ENCODE results near the gene KRTAP10-12.
"Not testable (repeated sequence)": the region's sequence is repeated elsewhere in the genome, so short reads cannot be mapped to it uniquely, and the experiment has no call there.

Gene KRTAP10-12

DNA sequence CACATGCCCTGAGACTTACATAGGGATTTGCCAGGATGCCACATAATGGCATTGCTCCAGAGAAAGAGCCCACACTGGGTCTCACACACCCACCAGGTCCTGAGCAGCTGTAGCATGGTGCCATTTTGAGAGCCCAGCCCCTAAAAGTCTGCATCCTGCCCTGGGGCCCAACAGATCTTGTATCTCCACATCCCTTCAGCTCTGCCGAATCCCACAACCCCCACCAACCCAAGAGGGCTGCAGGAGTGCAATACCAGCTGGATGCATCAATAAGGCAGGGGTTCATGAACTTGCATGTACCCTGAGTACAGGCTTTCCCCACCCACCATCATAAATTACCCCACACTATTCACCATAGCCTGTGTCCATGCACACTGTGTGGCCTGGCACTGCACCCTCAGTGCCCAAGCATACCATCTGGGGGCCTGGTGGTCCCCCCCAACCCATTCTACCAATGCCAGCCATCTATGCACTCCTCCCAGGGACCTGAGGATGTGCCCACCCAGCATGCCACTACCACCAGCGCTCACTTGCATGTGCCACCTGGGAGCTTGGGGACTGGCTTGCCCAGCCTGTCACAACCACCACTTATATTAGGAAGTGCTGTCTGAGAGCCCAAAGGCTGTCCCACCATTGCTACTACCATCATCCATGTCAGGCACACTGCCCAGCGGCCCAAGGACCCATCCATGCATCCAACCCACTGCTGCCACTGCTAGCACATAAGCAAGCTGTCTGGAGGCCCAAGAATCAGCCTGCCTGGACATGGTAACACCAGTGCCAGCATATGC lies 26.1 kb upstream of the KRTAP10-12 start:
- no peak for DNase-seq

DNA sequence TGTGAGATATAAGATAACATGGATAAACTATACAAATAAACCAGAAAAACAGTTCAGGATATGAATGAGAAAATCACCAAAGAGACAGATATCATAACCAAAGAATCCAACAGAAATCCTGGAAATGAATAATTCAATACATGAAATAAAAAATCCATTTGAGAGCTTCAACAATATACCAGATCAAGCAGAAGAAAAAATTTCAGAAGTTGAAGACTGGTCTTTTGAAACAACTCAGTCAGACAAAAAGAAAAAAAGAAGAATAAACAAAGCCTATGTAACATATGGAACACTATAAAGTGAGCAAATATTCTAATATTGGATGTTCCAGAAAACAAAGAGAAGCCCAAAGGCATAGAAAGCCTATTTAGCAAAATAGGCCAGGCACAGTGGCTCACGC lies 25.1 kb upstream of the KRTAP10-12 start:
- DNase-seq: no peak

DNA sequence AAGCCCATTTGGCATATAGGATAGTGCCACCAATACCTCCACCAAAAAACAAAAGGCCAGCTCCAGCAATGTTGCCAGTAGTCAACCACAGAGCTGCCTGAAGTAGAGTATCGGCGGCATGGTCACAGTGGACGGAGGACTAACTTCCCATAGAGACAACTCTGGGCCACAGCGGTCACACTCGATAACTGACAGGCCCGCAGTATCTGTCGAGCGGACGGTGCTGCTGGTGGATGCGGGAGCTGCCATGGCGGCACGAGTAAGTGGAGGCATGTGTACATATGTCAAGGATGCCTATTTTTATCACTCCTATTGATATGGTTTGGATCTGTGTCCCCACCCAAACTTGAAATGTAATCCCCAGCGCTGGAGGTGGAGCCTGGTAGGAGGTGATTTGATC lies 19.1 kb upstream of the KRTAP10-12 start:
- no peak for DNase-seq

DNA sequence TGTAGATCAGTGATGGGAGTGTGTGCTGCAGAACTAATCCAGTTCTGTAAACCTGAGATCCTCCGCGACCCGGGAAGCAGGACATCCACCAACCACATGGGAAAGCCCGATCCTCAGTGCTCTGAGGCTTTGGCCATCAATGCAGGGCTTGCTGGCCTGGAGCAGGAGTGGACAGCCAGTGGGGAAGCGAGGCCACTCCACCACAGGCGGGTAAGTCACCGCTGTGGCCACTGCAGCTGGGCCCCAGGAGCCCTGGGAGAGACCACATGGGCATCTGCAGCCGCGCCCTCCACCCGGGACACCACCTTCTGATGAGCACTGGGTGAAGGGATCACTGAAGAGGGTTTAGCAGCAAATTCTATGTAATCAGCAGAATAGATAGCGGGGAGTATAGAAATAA lies 15.8 kb upstream of the KRTAP10-12 start:
- no peak for DNase-seq

DNA sequence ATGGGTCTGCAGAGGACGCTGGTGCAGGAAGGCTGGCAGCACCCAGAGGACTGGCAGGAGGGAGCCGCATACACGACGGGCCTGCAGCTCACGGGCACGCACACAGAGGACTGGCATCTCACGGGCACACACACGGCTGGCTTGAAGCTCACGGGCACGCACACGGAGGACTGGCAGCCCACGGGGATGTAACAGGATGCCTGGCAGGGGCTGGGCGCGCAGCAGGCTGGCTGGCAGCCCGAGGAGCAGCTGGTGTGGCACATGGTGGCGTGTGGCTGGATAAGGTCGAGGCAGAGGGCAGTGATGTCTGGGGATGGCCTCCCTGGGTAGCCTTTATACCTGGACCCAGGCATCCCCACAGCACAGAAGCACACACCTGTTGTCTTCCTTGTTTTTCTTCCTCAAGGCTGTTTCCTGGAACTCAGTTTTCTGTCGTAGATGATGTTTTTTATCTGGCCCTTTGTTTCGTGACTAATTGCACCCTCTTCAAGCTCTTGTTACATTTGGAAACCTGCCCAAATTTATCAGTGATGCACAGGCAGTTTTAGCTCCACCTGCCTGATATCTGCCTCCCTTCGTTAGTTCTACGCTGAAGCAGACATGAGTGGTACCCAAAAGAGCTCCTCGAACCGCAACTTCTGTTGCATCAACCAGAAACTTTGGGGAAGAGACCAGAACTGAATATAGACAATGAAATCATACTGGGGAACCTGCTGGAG lies 15.0 kb upstream of the KRTAP10-12 start, which contains the start of gene KRTAP12-1:
TSS of gene KRTAP12-1 (minus strand) at position 303 of the 719 bp plus-strand sequence. CDS start at position 263, 40 bp downstream.
- DNase-seq: no peak

DNA sequence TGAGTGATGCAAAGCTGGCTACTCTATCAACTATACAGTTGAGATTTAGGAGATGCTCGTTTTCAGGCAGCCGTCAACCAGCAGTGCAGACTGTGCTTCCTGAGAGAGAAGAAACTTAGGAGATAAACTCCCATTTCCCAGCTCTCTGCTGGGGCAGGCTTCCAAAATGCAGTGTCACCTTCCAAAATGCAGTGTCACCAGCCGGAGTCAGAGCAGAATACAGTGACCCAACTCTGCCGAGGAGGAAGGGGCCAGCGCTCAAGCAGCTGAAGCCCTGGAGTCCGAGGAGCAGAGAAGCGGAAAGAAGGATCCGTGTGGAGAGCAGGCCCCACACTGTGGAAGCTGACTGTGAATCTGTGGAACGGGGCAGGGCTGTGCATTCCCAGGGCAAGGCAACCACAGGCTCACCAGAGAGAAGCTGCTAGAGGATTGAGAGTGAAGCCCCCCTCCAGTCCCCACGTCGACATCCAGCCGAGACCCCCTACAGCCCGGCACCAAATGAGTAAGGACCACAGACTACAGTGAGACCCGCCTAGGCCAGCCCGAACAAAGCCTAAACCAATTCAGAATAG lies 14.3 kb upstream of the KRTAP10-12 start:
- no peak for DNase-seq

DNA sequence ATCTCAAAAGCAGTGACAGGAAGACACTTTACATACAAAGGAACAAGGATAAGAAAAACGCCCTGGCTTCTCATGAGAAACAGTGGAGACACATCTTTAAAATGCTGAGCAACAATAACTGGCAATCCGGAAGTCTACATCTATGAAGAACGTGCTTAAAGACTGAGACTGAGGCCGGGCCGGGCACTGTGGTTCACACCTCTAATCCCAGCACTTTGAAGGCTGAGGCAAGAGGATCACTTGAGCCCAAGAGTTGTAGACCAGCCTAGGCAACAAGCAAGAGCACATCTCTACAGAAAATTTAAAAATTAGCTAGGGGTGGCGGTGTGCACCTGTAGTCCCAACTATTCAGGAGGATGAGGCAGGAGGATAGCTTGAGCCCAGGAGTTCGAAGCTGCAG lies 12.9 kb upstream of the KRTAP10-12 start:
- no peak for DNase-seq

DNA sequence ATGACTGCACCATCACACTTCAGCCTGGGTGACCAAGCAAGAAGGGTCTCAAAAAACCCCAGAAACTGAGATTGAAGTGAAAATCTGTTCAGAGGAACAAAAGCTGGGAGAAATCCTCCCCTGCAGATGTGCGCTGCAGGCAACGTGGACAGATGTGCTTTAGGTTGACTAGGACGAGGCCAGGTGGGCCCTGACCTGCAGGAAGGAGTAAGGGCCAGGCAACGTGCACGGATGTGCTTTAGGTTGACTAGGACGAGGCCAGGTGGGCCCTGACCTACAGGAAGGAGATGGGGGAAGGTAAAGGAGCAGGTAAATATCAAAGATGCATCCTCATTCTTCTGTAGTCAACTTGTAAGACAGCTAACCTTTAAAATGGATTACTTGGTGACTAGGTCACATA lies 12.5 kb upstream of the KRTAP10-12 start:
- no peak for DNase-seq

DNA sequence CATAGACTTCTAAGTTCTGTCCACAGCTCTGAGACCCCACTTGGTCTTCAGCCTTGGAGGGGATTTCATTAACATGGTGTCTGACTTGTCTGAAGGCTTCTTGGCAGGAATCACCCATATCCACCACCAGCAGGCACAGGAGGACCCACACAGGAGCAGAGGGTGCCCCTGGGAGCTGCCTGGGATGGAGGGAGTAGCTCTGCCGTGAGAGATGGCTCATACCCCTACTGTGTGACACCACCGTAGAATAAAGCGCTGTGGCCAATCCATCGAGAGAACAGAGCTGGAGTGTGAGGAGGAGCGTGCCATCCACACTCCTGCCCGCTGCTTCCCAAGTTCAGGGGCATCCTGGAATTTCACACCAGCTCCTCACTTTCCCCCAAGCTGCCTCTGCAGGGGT lies 11.9 kb upstream of the KRTAP10-12 start:
- DNase-seq: not testable (repeated sequence)

DNA sequence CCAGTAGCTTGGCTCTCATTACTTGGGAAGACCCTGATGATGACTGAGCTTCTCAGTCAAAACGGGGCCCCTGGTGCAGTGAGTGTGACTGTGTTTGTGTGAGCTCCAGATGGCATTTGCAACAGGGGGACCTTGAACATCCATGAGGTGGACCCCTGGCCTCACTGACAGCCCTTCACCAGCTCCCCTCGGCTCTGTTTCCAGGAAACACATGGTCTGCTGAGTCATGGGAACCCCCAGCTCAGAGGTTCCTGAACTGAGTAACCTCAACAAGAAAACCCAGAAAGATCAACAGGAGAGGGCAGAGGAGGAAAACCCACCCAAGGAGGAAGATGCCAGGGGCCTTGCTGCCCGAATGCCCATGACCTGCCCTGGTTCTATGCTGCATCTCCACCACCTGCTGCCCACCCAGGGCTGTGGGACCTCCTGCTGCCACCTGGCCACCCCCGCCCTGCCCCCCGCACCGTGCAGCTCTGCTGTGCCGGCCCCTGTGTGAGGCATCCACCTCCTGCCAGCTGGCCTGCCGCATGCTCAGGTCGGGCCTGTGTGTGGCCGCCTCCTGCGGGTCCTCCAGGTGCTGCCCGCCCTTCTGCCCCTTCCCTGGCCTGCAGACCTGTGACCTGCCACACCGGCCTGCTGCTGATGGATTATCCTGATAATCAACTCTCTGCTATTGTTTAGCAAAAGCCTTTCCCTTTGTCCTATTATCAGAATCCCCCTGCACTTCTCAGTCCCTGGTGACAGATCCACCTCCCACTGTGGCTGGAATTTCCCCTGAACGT lies 10.8 kb upstream of the KRTAP10-12 start:
- no peak for DNase-seq

DNA sequence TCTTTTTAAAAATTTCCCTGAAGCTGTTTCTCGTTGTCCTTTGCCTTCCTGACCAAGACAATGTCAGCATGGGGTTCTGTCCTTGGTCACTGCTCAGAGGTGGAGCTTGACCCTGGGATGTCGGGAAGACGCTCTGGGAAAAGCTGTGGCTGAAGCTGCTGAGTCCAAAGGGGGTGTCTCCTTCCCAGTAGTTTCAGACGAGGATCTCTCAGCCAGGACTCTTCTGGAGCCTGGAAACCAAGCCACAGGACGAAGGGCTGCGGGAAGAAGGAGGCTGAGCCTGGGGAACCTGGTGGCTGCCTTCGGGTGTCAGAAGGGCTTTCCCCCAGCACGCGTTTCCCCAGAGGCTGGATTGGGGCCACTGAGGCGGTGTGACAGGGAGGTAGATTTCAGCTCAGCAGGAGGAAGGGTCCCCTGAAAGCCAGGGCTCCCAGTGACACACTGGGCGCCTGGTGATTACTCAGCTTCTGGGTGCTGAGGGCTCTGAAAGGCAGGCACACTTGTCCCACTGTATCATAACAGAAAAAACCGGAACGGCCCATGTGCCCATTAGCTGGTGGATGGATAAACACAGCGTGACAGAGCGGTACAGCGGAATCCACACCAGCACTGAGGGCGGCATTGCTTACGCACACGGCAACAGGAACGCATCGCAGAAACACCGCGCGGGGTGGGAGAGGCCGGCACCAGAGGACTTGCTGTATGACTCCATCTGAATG lies 10.0 kb upstream of the KRTAP10-12 start:
- no peak for DNase-seq

DNA sequence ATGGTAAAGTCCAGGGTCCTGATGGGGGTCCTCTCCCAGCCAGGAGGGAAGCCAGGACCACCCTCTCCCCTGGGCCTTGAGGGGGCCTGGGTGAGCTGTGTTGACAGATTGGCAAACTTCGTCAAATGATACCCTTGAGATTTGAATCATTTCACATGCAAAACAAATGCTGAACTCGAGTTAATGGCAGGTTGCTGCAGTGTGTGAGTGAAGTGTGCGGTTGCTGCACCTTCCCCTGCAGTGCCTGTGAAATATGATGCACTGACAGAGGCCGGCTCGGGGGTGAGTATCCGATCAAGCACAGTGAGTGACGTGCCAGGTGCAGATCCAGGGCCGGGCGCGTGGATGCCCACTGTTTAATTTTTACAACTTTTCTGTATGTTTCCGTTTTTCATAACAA lies 9.3 kb upstream of the KRTAP10-12 start:
- no peak for DNase-seq

DNA sequence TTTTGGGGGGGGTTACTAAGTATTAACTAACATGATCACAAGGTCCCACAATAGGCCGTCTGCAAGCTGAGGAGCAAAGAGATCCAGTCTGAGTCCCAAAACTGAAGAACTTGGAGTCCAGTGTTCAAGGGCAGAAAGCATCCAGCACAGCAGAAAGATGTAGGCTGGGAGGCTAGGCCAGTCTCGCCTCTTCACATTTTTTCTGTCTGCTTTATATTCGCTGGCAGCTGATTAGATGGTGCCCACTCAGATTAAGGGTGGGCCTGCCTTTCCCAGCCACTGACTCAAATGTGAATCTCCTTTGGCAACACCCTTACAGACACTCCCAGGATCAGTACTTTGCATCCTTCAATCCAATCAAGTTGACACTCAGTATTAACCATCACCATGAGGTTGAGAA lies 7.2 kb upstream of the KRTAP10-12 start:
- not testable (repeated sequence) for DNase-seq

DNA sequence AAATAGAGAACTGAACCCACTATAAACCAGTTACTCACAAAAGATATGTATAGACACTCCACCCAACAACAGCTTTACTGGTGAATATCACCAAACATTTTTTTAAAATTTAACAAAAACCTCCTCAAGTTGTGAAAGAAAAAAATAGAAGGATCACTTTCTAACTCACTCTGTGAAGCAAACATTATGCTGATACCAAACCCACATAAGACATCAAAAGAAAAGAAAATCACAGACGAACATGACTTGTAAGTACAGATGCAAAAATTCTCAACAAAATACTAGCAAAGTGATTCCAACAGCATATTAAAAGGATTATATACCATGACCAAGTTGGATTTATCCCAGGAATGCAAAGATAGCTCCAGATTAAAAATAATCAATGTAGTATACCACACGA lies 5.3 kb upstream of the KRTAP10-12 start:
- no peak for DNase-seq

DNA sequence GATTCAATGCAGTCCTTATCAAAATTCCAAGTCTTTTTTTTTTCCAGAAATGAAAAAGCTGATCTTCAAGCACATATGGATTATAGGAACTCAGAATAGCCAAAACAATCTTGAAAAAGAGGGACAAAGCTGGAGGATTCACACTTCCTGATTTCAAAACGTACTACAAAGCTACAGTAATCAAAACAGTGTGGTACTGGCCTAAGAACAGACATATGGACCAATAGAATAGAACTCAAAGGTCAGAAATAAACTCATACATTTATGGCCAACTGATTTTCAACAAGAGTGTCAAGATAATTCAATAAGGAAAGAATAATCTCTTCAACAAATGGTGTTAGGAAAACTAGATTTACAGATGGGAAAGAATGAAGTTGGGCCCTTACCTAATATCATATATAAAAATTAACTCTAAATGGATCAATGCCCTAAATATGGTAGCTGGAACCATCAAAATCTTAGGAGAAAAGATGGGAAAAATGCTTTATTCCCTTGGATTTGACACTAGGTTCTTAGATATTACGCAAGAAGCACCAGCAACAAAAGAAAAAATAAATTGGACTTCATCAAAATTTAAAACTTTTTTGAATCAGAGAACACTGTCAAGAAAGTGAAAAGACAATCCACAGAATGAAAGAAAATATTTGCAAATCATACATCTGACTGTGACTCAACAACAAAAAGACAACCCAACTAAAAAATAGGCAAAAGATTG lies 4.0 kb upstream of the KRTAP10-12 start:
- no peak for DNase-seq

DNA sequence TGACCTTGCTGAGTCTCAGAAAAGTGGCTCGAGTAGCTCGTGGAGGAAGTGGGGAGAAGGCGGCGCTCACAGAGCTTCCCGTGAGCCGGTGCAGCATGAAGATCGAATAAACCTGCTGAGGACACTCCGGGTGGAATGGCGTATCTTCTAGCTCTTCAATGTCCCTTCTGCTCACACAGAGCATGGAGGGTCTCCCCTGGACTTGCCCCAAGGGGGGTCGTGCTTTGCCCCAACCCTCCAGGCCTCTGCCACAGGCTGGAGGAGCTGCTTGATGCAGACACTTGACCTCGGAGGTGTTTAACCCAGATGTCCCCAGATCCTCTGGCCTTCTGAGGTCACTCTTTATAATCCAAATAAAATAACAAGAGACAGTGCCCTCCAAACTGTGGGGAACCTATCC lies 2.2 kb upstream of the KRTAP10-12 start:
- no peak for DNase-seq

DNA sequence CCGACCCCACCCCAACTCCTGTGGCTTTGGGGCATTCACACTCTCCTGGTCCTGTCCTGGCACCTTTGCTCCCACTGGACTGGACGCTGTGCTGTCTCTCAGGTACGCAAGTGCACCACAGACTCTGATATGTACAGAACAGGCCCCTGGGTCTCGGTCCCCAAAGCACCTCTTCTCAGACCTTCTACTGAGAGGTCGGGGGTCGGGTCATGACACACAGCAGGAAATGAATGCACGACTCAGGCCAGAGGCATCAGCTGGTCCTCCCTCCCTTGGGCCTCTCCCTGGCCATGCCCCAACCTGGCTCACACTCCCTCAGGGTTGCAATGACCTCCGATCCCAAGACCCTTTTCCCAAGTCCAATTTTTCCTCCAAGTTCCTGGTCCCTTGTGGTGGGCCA lies 1.8 kb upstream of the KRTAP10-12 start:
- no peak for DNase-seq

DNA sequence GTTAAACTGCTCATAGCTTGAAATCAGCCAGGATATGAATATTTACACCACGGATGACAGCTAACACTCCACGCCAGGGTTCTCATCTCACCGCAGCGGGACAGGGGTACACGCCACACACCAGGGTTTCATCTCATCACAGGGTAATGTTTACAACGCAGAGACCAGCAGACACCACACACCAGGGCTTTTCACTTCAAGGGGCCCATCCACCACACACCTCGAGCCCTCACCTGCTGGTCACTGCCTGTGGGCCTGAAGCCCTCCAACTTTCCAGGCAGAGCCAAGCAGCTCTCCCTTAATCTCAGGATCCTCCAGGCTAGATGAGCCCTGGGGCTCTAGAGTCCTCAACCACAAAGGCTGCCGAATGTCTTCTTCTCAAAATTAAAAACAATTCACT lies 1.3 kb upstream of the KRTAP10-12 start:
- no peak for DNase-seq

DNA sequence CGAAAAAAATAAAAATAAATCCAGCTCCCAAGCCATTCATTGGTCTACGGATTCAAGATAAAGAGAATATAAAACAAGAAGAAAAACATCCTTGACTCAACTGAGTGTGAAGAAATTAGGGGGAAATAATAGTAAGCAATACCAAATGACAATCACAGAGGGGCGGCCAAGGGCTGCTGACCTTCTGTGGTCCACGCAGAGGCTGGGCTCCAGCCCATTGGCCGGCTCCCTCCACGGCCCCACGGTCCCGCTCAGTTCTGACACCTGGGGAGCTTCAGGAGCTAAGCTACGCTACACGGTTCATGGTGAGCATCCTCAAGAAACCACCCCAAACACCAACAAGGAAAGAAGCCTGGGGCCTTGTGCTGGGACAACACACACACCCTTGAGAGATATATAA lies 400 bp upstream of the KRTAP10-12 start:
- no peak for DNase-seq

DNA sequence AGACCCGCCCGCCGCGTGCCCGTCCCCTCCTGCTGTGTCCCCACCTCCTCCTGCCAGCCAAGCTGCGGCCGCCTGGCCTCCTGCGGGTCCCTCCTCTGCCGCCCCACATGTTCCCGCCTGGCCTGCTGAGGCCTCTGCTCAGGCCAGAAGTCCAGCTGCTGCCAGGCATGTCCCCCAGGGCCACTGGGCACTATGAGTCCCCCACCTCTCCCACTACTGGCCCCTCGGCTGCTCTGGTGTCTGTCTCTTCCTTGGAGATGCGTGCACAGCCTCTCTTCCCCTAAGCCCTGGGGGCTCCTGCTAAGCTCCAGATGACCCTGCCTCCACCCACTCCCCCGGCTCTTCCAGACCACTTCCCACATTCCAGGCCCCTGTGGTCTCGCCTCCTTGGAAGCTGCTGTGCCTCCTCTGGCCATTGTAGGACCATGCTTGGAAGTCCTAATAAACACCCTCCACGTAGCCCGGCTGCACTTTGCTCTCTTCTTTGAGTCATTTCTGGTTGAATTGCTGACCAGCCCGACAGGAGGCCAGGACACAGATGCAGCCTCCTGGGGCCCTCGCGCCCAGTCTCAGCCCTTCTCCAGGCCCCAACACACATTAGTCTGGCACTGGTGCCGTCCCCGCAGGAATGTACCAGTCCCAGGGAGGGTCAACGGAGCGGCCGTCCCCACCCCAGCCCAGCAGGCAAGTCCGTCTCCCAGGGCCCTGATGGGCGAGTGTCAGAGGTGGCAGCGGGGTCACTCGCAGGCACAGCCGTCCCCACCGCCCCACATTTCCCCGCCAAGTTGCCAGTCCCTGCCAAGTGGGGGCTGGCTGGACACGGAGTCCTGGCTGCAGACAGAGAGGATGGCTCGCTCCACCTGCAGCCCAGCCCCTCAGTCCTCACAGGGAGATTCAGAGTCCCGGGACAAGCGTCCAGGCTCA lies 1.1 kb downstream of the KRTAP10-12 start:
- no peak for DNase-seq

DNA sequence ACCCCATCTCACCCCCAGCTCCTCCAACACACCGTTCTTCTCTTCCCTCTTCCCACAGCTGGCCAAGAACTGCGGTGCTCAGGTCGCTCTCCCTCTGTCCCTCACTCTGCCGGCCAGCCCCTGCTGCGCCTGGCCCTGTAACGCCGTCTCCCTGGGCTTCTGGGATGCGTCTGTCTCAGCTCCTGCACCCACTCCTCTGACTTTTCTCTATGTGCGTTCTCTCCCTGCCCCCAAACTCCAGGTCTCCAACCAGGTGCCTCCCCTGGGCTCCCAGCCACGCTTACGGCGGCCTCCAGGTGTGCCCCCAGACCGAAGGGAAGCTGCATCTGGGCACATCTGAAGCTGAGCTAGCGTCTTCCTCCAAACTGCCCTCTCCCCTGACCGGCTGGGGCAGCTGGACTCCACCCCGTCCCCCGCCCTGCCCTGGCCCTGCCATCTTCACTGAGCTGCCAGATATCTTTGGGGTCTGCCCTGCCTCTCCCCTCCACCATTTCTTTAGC lies 2.6 kb downstream of the KRTAP10-12 start:
- DNase-seq: no peak

All from CD4-positive, alpha-beta T cell treated with Interleukin-4 for 4 hours (primary cell).